Endothelial cell of umbilical vein (primary cell): Measurements from ENCODE around the gene RALGPS1. TPM values are rescaled to one million over a fixed set of nuclear protein-coding genes. Genes with fewer than 3 reads are reported as not detected.

ENCODE experiments used
- BruUV-seq: library from RNA; stranded (reverse); fragments of 400-500 nt; replicated peaks from 2 replicates; lab custom pipeline; 2021; lab: Mats Ljungman, UMichigan
- CTCF ChIA-PET: fragments of 300-600, 350-600 bp; sonication (Branson Sonifier 250); formaldehyde crosslinking; loops from one replicate; lab custom pipeline; 2021; ENCODE audit warnings: antibody characterized with exemption, inconsistent platforms; lab: Charles Lee
- POLR2A ChIA-PET: fragments of 300-600, 350-600 bp; sonication (Branson Sonifier 250); formaldehyde crosslinking; loops from one replicate; lab custom pipeline; 2021; ENCODE audit warnings: antibody characterized with exemption, inconsistent platforms; lab: Charles Lee
- DNase-seq: peaks from one replicate; pipeline ENCODE4 v3.0.0-alpha.2; 2011; ENCODE audit warnings: low read depth, low spot score
- FAIRE-seq: peaks from 2 replicates; lab custom pipeline; 2011; peaks lifted over from hg19 to GRCh38; lab: Jason Lieb, UNC
- H2AFZ ChIP-seq: 2 replicates; pipeline ENCODE4 v1.6.0; 2012; ENCODE audit warnings: low read depth, low read length, control low read depth, inconsistent platforms
- H3K27ac ChIP-seq: 2 replicates; pipeline ENCODE4 v1.5.1; 2011; ENCODE audit warnings: low read depth, mild to moderate bottlenecking, control low read depth, low read length, moderate library complexity; ENCODE audit not compliant: insufficient read depth
- H3K27me3 ChIP-seq, 2 experiments: 2 replicates each; pipeline versions ENCODE4 v1.6.0 to v1.6.1; 2011; ENCODE audit warnings: low read length in 2 of 2, mixed read lengths in 1 of 2; ENCODE audit not compliant: control insufficient read depth in 2 of 2, insufficient read depth in 2 of 2
- H3K36me3 ChIP-seq, 2 experiments: 2 replicates in 1 of 2; 3 replicates in 1 of 2; pipeline ENCODE4 v1.5.1; 2011; ENCODE audit warnings: low read length in 2 of 2, mild to moderate bottlenecking in 1 of 2, moderate library complexity in 1 of 2; ENCODE audit not compliant: control insufficient read depth in 2 of 2, insufficient read depth in 2 of 2; ENCODE audit errors: extremely low read depth in 1 of 2
- H3K4me1 ChIP-seq: 3 replicates; pipeline ENCODE4 v1.5.1; 2011; ENCODE audit warnings: mild to moderate bottlenecking, low read length; ENCODE audit not compliant: control insufficient read depth, insufficient read depth; ENCODE audit errors: extremely low read depth
- H3K4me2 ChIP-seq: 2 replicates; pipeline ENCODE4 v1.6.1; 2011; ENCODE audit warnings: low read length, control low read depth, mixed read lengths; ENCODE audit not compliant: insufficient read depth
- H3K4me3 ChIP-seq, 3 experiments: fragments of 200-600 bp in 1 of 3; sonication (generic), shearing (Covaris generic) in 1 of 3; replicated peaks in 1 of 3; 2 replicates each; pipeline ENCODE4 v1.5.1; 2011 to 2016; ENCODE audit warnings: control low read depth in 3 of 3, low read length in 3 of 3, mild to moderate bottlenecking in 2 of 3, inconsistent platforms in 1 of 3, low read depth in 1 of 3, moderate library complexity in 1 of 3; ENCODE audit not compliant: insufficient read depth in 1 of 3
- H3K79me2 ChIP-seq: 2 replicates; pipeline ENCODE4 v1.6.0; 2012; ENCODE audit warnings: low read length, inconsistent platforms; ENCODE audit not compliant: control insufficient read depth, insufficient read depth
- H3K9ac ChIP-seq: replicated peaks from 2 replicates; pipeline ENCODE3; 2011; ENCODE audit warnings: low read length, control low read depth; ENCODE audit not compliant: insufficient read depth; ENCODE audit errors: extremely low read depth
- H3K9me1 ChIP-seq: replicated peaks from 3 replicates; pipeline ENCODE4 v1.6.0; 2011; ENCODE audit warnings: mild to moderate bottlenecking, low read length; ENCODE audit not compliant: control insufficient read depth, insufficient read depth; ENCODE audit errors: extremely low read depth
- H3K9me3 ChIP-seq: replicated peaks from 2 replicates; pipeline ENCODE4 v1.5.1; 2012; ENCODE audit warnings: low read length, inconsistent platforms; ENCODE audit not compliant: control insufficient read depth, insufficient read depth
- H4K20me1 ChIP-seq: replicated peaks from 2 replicates; pipeline ENCODE3; 2011; ENCODE audit warnings: mild to moderate bottlenecking, low read length; ENCODE audit not compliant: control insufficient read depth, insufficient read depth; ENCODE audit errors: extremely low read depth
- EZH2 ChIP-seq: IDR thresholded peaks from 2 replicates; pipeline ENCODE4 v1.6.1; 2012; ENCODE audit warnings: borderline replicate concordance, low read depth, mild to moderate bottlenecking, moderate library complexity, low read length, inconsistent platforms; ENCODE audit not compliant: severe bottlenecking
- FOS ChIP-seq: IDR thresholded peaks from 2 replicates; pipeline ENCODE4 v1.6.1; 2011; ENCODE audit warnings: mild to moderate bottlenecking, low read length, moderate library complexity, borderline replicate concordance; ENCODE audit not compliant: insufficient read depth
- GATA2 ChIP-seq: IDR thresholded peaks from 2 replicates; pipeline ENCODE4 v1.7.0; 2011; ENCODE audit warnings: low read depth, mild to moderate bottlenecking, moderate library complexity, mixed read lengths, low read length; ENCODE audit not compliant: insufficient read length, insufficient read depth
- JUN ChIP-seq: IDR thresholded peaks from 2 replicates; pipeline ENCODE4 v1.6.1; 2011; ENCODE audit warnings: borderline replicate concordance, low read depth; ENCODE audit not compliant: insufficient read length, insufficient read depth
- MAX ChIP-seq: IDR thresholded peaks from 2 replicates; pipeline ENCODE4 v1.6.1; 2011; ENCODE audit not compliant: insufficient read depth, insufficient read length
- MYC ChIP-seq: IDR thresholded peaks from one replicate; pipeline ENCODE4 v1.6.1; 2011; ENCODE audit warnings: mild to moderate bottlenecking, low read depth, low read length
- POLR2A ChIP-seq: IDR thresholded peaks from 2 replicates; pipeline ENCODE4 v1.6.1; 2012; ENCODE audit warnings: low read depth, mild to moderate bottlenecking, control low read depth, low read length
- POLR2AphosphoS5 ChIP-seq: IDR thresholded peaks from 2 replicates; pipeline ENCODE4 v1.6.1; 2012; ENCODE audit warnings: low read depth, mild to moderate bottlenecking, control low read depth, low read length, moderate library complexity; ENCODE audit not compliant: insufficient read depth
- dilution Hi-C: fragments of 300-500 bp; cut with MboI; formaldehyde crosslinking; loops from one replicate; pipeline ENCODE4 v1.15.0; 2019; ENCODE audit warnings: low sequenced_read_pairs; ENCODE audit not compliant: extremely low pct_ligation_motif_present
- intact Hi-C: fragments of 100-400 bp; cut with micrococcal nuclease; formaldehyde crosslinking; loops from one replicate; pipeline ENCODE4 v1.10.0; 2022
- polyA plus RNA-seq, 4 experiments: library from polyadenylated mRNA; depleted of rRNA in 3 of 4; stranded (reverse) in 3 of 4; unstranded in 1 of 4; fragments of >200 nt; gene quantifications; 2 replicates each; pipeline versions ENCODE4 v1.2.1 to v1.2.3, GENCODE V29; 2011 to 2012; ENCODE audit warnings: missing spikeins in 1 of 4
- total RNA-seq: library from RNA; stranded (reverse); gene quantifications from 2 replicates; pipeline ENCODE4 v1.2.3, GENCODE V29; 2021
- TF ChIP-seq, protein P1 (sequence below), 2 donors: IDR thresholded peaks; 1 replicate in 1 of 2; 2 replicates in 1 of 2; pipeline ENCODE4 v1.5.1; 2011; ENCODE audit warnings: low read length in 2 of 2, mild to moderate bottlenecking in 2 of 2, moderate library complexity in 2 of 2, control low read depth in 1 of 2, inconsistent platforms in 1 of 2, low read depth in 1 of 2; ENCODE audit not compliant: insufficient read depth in 1 of 2; ENCODE audit errors: extremely low read depth in 1 of 2

Gene RALGPS1
- total and polyA plus RNA-seq, 2 donors (not counting 3 experiments of a cell fraction or from before 2014, with no cell fraction given), result 3.8 to 5.5 TPM

DNA sequence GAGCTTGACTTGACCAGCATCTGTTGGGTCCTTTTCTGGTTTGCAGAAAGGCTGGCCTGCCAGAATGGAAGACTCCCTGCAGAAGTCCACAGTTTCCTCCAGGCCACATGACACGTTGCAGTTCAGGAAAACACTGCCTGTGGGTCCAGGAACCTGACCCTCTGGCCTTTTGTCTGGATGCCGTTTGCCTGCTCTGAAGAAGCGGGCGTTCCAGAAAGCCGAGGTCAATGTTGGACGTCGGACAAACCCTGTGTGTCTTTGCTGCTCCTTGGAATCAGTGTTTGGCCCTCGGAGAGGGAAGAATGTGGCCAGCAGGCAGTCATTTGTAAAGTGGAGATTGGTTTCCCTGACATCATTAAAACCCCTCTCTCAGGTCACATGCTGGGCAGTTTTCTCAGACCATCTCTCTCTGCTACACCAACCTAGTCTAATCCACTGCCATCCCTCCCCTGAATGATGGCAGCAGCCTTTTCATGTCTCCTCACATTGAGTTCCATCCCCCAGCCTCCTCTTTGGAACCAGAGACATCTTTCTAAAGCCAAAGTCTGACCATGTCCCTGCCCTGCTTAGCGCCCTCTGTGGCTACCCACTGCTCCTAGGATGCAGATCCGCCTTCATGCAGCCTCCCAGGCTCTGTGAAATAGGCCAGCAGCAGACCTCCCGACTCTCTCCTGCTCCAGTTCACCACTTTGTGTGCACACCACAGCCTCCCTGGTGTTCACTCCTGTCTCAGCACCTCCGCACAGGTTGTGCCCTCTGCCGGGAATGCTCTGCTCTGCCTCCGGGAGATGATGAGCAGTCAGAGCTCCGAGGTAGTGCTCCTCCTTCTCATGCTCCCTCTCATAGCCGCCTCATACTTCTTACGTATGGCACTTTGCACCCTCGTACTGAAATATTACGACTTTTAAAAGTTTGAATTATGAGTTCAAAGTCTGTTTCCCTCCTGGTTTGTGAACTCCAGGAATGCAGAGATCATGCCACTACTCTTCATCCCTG, 75.6 kb downstream of the RALGPS1 start:
- H3K27me3 ChIP-seq, result no peaks in the 10 kb centered on the region
- H3K4me3 ChIP-seq, result no peak overlapping the region
- H3K36me3 ChIP-seq, result no peaks in the 10 kb centered on the region
- no peak for TF ChIP-seq POLR2AphosphoS5
- TF ChIP-seq MAX, result no peak
- TF ChIP-seq, protein P1, sequence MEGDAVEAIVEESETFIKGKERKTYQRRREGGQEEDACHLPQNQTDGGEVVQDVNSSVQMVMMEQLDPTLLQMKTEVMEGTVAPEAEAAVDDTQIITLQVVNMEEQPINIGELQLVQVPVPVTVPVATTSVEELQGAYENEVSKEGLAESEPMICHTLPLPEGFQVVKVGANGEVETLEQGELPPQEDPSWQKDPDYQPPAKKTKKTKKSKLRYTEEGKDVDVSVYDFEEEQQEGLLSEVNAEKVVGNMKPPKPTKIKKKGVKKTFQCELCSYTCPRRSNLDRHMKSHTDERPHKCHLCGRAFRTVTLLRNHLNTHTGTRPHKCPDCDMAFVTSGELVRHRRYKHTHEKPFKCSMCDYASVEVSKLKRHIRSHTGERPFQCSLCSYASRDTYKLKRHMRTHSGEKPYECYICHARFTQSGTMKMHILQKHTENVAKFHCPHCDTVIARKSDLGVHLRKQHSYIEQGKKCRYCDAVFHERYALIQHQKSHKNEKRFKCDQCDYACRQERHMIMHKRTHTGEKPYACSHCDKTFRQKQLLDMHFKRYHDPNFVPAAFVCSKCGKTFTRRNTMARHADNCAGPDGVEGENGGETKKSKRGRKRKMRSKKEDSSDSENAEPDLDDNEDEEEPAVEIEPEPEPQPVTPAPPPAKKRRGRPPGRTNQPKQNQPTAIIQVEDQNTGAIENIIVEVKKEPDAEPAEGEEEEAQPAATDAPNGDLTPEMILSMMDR (IDR thresholded peaks at IDR 0.05; ENCODE audit: extremely low read depth in 1 of 2, insufficient read depth in 1 of 2, low read depth in 1 of 2, low read length in 2 of 2), result no peak
- no peak for TF ChIP-seq MYC
- no peak for TF ChIP-seq FOS
- no peak for TF ChIP-seq EZH2
- no peak for TF ChIP-seq GATA2
- TF ChIP-seq JUN, result no peak
- TF ChIP-seq POLR2A, result no peak
- intact Hi-C loops, result no loop called here
- dilution Hi-C loops, result no loop called here
- FAIRE-seq (no peak), DNase-seq (no peak)
- no peak overlapping the region for H3K27ac ChIP-seq
- H3K9me1 ChIP-seq, result no peaks in the 10 kb centered on the region
- no peaks in the 10 kb centered on the region for H4K20me1 ChIP-seq
- peaks cover 7% of the 10 kb centered on the region for H3K4me1 ChIP-seq
- H3K79me2 ChIP-seq, result no peaks in the 10 kb centered on the region
- no peaks in the 10 kb centered on the region for H3K9me3 ChIP-seq
- H3K4me2 ChIP-seq, result no peak overlapping the region
- no peak overlapping the region for H3K9ac ChIP-seq
- no TSS peak for BruUV-seq
- H2AFZ ChIP-seq, result no peak overlapping the region
- ChIA-PET CTCF (no interaction called here), POLR2A (no interaction called here)
